Measurements from ENCODE around the gene ANKRD29.

DNA sequence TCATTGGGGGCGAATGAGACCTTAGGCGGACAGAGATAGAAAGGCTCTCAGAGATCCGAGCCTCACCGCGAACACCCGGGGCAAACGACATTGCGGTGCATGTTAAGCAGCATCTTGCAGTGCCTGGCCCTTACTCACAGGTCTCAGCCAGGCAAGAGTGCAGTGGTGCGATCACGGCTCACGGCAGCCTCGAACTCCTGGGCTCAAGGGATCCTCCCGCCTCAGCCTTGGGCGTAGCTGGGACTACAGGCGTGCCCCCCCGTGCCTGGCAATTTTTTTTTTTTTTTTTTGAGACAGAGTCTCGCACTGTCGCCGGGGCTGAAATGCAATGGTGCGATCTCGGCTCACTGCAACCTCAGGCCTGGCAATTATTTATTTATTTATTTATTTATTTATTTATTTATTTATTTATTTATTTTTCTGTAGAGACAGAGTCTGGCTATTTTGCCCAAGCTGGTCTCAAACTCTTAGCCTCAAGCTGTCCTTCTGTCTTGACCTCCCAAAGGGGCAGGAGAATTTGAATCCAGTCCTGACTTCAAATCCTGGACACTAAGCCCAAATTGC is 27.9 kb upstream of the ANKRD29 start:
- TF ChIP-seq TAF1 (IDR thresholded peaks at IDR 0.05; ENCODE audit: borderline replicate concordance, insufficient read depth, low read length) = no peak
- TF ChIP-seq POLR2AphosphoS5 (IDR thresholded peaks at IDR 0.05; ENCODE audit: low read depth, low read length) = no peak
- TF ChIP-seq, protein P1, sequence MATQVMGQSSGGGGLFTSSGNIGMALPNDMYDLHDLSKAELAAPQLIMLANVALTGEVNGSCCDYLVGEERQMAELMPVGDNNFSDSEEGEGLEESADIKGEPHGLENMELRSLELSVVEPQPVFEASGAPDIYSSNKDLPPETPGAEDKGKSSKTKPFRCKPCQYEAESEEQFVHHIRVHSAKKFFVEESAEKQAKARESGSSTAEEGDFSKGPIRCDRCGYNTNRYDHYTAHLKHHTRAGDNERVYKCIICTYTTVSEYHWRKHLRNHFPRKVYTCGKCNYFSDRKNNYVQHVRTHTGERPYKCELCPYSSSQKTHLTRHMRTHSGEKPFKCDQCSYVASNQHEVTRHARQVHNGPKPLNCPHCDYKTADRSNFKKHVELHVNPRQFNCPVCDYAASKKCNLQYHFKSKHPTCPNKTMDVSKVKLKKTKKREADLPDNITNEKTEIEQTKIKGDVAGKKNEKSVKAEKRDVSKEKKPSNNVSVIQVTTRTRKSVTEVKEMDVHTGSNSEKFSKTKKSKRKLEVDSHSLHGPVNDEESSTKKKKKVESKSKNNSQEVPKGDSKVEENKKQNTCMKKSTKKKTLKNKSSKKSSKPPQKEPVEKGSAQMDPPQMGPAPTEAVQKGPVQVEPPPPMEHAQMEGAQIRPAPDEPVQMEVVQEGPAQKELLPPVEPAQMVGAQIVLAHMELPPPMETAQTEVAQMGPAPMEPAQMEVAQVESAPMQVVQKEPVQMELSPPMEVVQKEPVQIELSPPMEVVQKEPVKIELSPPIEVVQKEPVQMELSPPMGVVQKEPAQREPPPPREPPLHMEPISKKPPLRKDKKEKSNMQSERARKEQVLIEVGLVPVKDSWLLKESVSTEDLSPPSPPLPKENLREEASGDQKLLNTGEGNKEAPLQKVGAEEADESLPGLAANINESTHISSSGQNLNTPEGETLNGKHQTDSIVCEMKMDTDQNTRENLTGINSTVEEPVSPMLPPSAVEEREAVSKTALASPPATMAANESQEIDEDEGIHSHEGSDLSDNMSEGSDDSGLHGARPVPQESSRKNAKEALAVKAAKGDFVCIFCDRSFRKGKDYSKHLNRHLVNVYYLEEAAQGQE (IDR thresholded peaks at IDR 0.05; ENCODE audit: insufficient read depth in 1 of 2, low read depth in 2 of 2, low read length in 2 of 2) = no peak
- TF ChIP-seq FOXP2 (optimal IDR thresholded peaks at IDR 0.05; ENCODE audit: borderline replicate concordance, extremely low read depth, extremely low read length, insufficient read depth) = no peak
